Natural killer cell (primary cell): Measurements from ENCODE around the gene MYO1E. TPM values are rescaled to one million over a fixed set of nuclear protein-coding genes. Genes with fewer than 3 reads are reported as not detected.

Experiments
- ATAC-seq, 3 donors: fragments of 150-1000 bp in 2 of 3; fragments of 200-7000 bp in 1 of 3; cut with Tn5 transposase; 1 replicate in 1 of 3; 2 replicates in 2 of 3; pipeline ENCODE4 v1.10.0; 2021; ENCODE audit warnings: mild to moderate bottlenecking in 2 of 3, moderate library complexity in 2 of 3
- DNase-seq, 2 donors: peaks; one replicate each; pipeline versions ENCODE4 v3.0.0 to v3.0.0-alpha.2; 2013 to 2021; ENCODE audit warnings: mixed read lengths in 1 of 2
- H3K27ac ChIP-seq: one replicate; pipeline ENCODE4 v1.5.1; 2013; ENCODE audit warnings: mild to moderate bottlenecking, low read length
- H3K27me3 ChIP-seq: one replicate; pipeline ENCODE4 v1.6.1; 2013; ENCODE audit warnings: low read length; ENCODE audit not compliant: control insufficient read depth, insufficient read depth
- H3K36me3 ChIP-seq: one replicate; pipeline ENCODE4 v1.6.1; 2013; ENCODE audit warnings: low read length; ENCODE audit not compliant: control insufficient read depth, insufficient read depth
- H3K4me1 ChIP-seq: one replicate; pipeline ENCODE4 v1.6.1; 2013; ENCODE audit warnings: low read length; ENCODE audit not compliant: control insufficient read depth, insufficient read depth
- H3K4me3 ChIP-seq: one replicate; pipeline ENCODE4 v1.5.1; 2013; ENCODE audit warnings: low read length
- H3K9me3 ChIP-seq: one replicate; pipeline ENCODE4 v1.6.1; 2013; ENCODE audit warnings: low read length; ENCODE audit not compliant: control insufficient read depth, insufficient read depth
- H3K27ac Mint-ChIP-seq, 2 donors: one replicate each; pipeline ENCODE4 v1.8.0; 2022; ENCODE audit warnings: mild to moderate bottlenecking in 2 of 2, mixed read lengths in 2 of 2, moderate library complexity in 1 of 2
- H3K27me3 Mint-ChIP-seq, 2 donors: one replicate each; pipeline ENCODE4 v1.8.0; 2022; ENCODE audit warnings: low read depth in 2 of 2, mixed read lengths in 2 of 2
- H3K36me3 Mint-ChIP-seq: one replicate; pipeline ENCODE4 v1.8.0; 2022; ENCODE audit warnings: mixed read lengths
- H3K4me1 Mint-ChIP-seq, 2 donors: one replicate each; pipeline ENCODE4 v1.8.0; 2022; ENCODE audit warnings: mixed read lengths in 2 of 2
- H3K4me3 Mint-ChIP-seq: one replicate; pipeline ENCODE4 v1.8.0; 2022; ENCODE audit warnings: mild to moderate bottlenecking, moderate library complexity, mixed read lengths
- H3K9me3 Mint-ChIP-seq, 2 donors: one replicate each; pipeline ENCODE4 v1.8.0; 2022; ENCODE audit warnings: mixed read lengths in 2 of 2
- WGBS: methylation state at CpG from one replicate; pipeline ENCODE4 v1.1.7; 2013; ENCODE audit warnings: missing lambda C conversion rate; ENCODE audit not compliant: insufficient coverage; 5-methylcytosine and 5-hydroxymethylcytosine counted together
- intact Hi-C: fragments of 100-400 bp; cut with micrococcal nuclease; formaldehyde crosslinking; loops from one replicate; pipeline ENCODE4 v1.14.2; 2022
- total RNA-seq, 4 donors: library from RNA; stranded (reverse); fragments of 120-200 nt in 1 of 4; gene quantifications; one replicate each; pipeline versions ENCODE4 v1.2.3 to v1.2.4, GENCODE V29; 2013 to 2022
- TF ChIP-seq, protein P1 (sequence below): fragments of 200-600 bp; IDR thresholded peaks from one replicate; pipeline ENCODE4 v1.8.0; 2022; ENCODE audit warnings: antibody characterized with exemption

MYO1E gene
- total RNA-seq, 3 donors from 2014 or later (not counting 1 experiment from before 2014, with no cell fraction given): 16.1 to 39.4 (median 22.7) TPM

DNA sequence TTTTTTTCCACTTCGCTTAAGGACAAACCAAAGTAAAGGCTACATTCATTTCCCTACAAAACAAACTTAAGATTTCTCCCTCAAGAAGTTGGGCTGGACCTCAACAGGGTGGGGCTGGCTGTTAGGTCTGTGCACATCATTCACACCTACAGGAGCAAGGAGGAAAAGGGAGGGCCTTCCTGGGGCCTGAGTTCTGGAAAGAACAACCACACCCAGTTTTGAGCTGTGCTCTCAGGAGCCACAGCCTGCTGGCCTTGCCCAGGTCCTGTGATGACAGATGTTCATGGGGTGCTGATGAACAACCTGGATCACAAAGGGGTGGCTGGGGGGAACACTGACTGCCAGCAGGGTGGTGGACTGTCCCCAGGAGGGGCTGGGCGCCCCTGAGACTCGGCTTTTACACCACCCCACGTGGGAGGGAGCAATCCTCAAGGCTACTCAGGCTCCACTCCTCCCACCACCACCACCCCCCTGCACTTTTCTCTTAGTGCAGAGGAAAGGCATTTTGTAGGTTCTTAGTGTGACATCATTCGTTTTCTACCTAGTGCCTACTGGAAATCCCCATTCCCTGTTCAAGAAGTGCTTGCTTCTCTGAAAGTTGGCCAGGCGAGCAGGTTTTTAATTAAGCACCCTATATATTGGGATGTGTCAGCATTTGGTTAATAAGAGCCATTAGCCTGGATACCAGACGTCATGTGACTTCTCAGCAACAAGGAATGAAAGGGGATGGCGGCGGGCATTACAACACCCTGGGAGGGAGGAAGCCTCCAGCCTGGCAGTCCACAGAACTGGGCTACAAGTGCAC, 232.0 kb downstream of the MYO1E start:
- Histone ChIP-seq H3K4me3 (no peak overlapping the region), H3K27ac (no peak overlapping the region), H3K4me1 (no peaks in the 10 kb centered on the region), H3K36me3 (peaks cover 5% of the 10 kb centered on the region), H3K9me3 (no peaks in the 10 kb centered on the region), H3K27me3 (no peaks in the 10 kb centered on the region)
- Mint-ChIP-seq H3K4me3 (no peak overlapping the region), H3K27ac (no peak overlapping the region), H3K36me3 (no peaks in the 10 kb centered on the region), H3K27me3 (no peaks in the 10 kb centered on the region), H3K4me1 (no peaks in the 10 kb centered on the region), H3K9me3 (no peaks in the 10 kb centered on the region)
- no peak for ATAC-seq
- WGBS: 90% methylated on average over 9 of the region's 9 CpGs
- intact Hi-C loops: no loop called here
- no peak for DNase-seq
- TF ChIP-seq, protein P1, sequence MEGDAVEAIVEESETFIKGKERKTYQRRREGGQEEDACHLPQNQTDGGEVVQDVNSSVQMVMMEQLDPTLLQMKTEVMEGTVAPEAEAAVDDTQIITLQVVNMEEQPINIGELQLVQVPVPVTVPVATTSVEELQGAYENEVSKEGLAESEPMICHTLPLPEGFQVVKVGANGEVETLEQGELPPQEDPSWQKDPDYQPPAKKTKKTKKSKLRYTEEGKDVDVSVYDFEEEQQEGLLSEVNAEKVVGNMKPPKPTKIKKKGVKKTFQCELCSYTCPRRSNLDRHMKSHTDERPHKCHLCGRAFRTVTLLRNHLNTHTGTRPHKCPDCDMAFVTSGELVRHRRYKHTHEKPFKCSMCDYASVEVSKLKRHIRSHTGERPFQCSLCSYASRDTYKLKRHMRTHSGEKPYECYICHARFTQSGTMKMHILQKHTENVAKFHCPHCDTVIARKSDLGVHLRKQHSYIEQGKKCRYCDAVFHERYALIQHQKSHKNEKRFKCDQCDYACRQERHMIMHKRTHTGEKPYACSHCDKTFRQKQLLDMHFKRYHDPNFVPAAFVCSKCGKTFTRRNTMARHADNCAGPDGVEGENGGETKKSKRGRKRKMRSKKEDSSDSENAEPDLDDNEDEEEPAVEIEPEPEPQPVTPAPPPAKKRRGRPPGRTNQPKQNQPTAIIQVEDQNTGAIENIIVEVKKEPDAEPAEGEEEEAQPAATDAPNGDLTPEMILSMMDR: no peak

DNA sequence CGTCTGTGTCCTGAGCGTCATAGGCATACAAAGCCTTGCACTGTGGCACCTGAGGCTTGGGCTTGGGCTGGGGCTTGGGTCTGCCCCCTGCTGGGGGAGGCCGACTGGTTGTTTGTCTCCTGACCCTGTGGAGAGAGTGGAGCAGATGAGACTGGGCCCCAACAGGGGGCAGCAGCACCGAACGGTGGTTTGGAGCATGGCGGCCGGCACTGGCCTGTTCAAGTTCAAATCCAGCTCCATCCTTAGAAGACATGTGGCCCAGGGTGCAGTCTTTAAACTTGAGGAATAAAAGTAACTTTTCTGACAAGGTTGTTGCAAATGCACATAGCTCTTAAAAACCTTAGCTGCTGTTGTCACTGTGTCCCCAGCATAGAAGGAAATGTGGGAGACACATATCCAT, 234.4 kb downstream of the MYO1E start:
- Histone ChIP-seq H3K36me3 (peaks cover 5% of the 10 kb centered on the region), H3K4me1 (no peaks in the 10 kb centered on the region), H3K9me3 (no peaks in the 10 kb centered on the region), H3K27me3 (no peaks in the 10 kb centered on the region), H3K27ac (no peak overlapping the region), H3K4me3 (no peak overlapping the region)
- 64% methylated on average over 7 of the region's 7 CpGs for WGBS
- TF ChIP-seq, protein P1: peak; percentile 27
- no peaks in the 10 kb centered on the region for H3K27me3 Mint-ChIP-seq
- H3K4me1 Mint-ChIP-seq: no peaks in the 10 kb centered on the region
- no peak overlapping the region for H3K4me3 Mint-ChIP-seq
- H3K9me3 Mint-ChIP-seq: no peaks in the 10 kb centered on the region
- ATAC-seq: peak; percentile 72 to 86 (median 73)
- H3K27ac Mint-ChIP-seq: no peak overlapping the region
- DNase-seq: peak; percentile 35 to 72
- intact Hi-C loops: loop anchor here (1.0 kb wide), 1 partner anchor 158 kb away; no protein-coding TSS in a partner anchor
- H3K36me3 Mint-ChIP-seq: no peaks in the 10 kb centered on the region

DNA sequence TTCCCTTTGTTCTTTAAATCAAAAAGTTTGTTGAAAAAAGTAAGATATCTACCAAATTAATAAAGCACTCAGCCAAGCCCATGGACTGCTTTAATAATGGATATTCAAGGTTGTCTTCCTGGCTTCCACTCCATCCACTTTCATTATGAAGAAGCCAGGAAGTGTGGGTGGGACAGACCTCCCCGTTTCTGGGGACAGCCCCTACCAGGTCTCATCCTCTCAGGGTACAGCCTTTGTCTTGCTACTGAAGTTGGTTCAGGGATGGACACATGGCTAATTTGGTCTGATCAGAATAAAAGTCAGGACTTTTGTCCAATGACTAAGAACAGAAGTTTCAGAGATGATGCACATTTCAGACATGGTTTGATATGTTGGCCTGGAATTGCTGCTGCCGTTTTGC, 235.1 kb downstream of the MYO1E start:
- no peaks in the 10 kb centered on the region for H3K9me3 ChIP-seq
- H3K4me1 ChIP-seq: no peaks in the 10 kb centered on the region
- H3K36me3 ChIP-seq: peaks cover 5% of the 10 kb centered on the region
- no peaks in the 10 kb centered on the region for H3K36me3 Mint-ChIP-seq
- H3K27ac Mint-ChIP-seq: no peak overlapping the region
- TF ChIP-seq, protein P1: no peak
- no peak for ATAC-seq
- no peaks in the 10 kb centered on the region for H3K9me3 Mint-ChIP-seq
- no peaks in the 10 kb centered on the region for H3K27me3 ChIP-seq
- no peaks in the 10 kb centered on the region for H3K27me3 Mint-ChIP-seq
- H3K4me3 Mint-ChIP-seq: no peak overlapping the region
- intact Hi-C loops: no loop called here
- WGBS: 56% methylated on average over 2 of the region's 2 CpGs
- no peak for DNase-seq
- no peak overlapping the region for H3K4me3 ChIP-seq
- H3K4me1 Mint-ChIP-seq: no peaks in the 10 kb centered on the region
- H3K27ac ChIP-seq: no peak overlapping the region
